H1 (cell line): ENCODE data around the gene CDS2. TPM values are rescaled to one million over a fixed set of nuclear protein-coding genes. Genes with fewer than 3 reads are reported as not detected.

Source experiments
- ATF3 ChIP-seq: IDR thresholded peaks from 2 replicates; pipeline ENCODE4 v1.6.1; 2011; ENCODE audit warnings: low read depth, mild to moderate bottlenecking, low read length; ENCODE audit not compliant: insufficient read depth
- SIN3A ChIP-seq, 2 experiments: IDR thresholded peaks in 1 of 2; conservative IDR thresholded peaks in 1 of 2; 2 replicates each; pipeline ENCODE4 v1.6.1; 2011 to 2012; ENCODE audit warnings: low read length in 2 of 2, improper control_type of control experiment in 1 of 2, low read depth in 1 of 2, mild to moderate bottlenecking in 1 of 2
- polyA plus RNA-seq, 7 experiments: library from polyadenylated mRNA; depleted of rRNA in 3 of 7; stranded (reverse) in 5 of 7; unstranded in 2 of 7; fragments of >200 nt in 5 of 7; fragments of 200-250 nt in 2 of 7; gene quantifications; 1 replicate in 5 of 7; 2 replicates in 1 of 7; 4 replicates in 1 of 7; pipeline versions ENCODE4 v1.2.1 to v1.2.3, GENCODE V29; 2011 to 2013; ENCODE audit warnings: missing spikeins in 2 of 7, mixed read lengths in 2 of 7
- total RNA-seq: library from RNA; stranded (reverse); fragmentation: NEBNext Ultra II Directional; extraction: Animal tissue kit (Norgen Biotek cat#: 25700); gene quantifications from 2 replicates; pipeline ENCODE4 v1.2.1, GENCODE V29; 2021

CDS2 gene
- total and polyA plus RNA-seq, 2 of the 8 experiments (the other 6 are each of a cell fraction or from before 2014, with no cell fraction given), result 54.0 to 56.2 TPM

- TF ChIP-seq ATF3, result no peak
- TF ChIP-seq SIN3A (conservative IDR thresholded peaks at IDR 0.05 in 1 of 2, IDR thresholded peaks at IDR 0.05 in 1 of 2; ENCODE audit: low read depth in 1 of 2, low read length in 2 of 2), result no peak
These were observed 71.8 kb downstream of the CDS2 start (continued) for GRCh38 chr20:5198651-5198924.
